Astrocyte of the hippocampus (primary cell): Measurements from ENCODE around the gene GAS6.

Experiments used
- DNase-seq: peaks from one replicate; pipeline ENCODE4 v3.0.0; 2011; ENCODE audit warnings: low read depth, low spot score

Gene GAS6

DNA sequence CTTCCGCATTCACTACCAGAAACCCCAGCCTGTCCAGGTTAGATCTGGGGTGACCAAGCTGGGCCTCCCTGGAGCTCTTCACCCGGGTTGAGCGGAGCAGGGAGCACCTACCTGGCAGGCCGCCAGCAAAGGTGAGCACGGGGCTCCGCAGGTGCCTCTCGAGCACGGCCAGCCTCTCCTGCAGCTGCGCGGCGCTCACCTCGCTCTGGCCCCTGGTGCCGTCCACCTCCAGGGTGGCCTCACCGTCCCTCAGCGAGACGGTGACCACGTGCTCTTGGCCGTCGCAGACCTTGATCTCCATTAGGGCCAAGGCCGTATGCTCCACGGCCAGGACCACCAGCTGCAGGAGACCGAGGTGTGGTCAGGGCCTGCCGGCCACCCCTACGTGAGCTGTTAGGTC, 42.0 kb downstream of the GAS6 start:
- no peak for DNase-seq

DNA sequence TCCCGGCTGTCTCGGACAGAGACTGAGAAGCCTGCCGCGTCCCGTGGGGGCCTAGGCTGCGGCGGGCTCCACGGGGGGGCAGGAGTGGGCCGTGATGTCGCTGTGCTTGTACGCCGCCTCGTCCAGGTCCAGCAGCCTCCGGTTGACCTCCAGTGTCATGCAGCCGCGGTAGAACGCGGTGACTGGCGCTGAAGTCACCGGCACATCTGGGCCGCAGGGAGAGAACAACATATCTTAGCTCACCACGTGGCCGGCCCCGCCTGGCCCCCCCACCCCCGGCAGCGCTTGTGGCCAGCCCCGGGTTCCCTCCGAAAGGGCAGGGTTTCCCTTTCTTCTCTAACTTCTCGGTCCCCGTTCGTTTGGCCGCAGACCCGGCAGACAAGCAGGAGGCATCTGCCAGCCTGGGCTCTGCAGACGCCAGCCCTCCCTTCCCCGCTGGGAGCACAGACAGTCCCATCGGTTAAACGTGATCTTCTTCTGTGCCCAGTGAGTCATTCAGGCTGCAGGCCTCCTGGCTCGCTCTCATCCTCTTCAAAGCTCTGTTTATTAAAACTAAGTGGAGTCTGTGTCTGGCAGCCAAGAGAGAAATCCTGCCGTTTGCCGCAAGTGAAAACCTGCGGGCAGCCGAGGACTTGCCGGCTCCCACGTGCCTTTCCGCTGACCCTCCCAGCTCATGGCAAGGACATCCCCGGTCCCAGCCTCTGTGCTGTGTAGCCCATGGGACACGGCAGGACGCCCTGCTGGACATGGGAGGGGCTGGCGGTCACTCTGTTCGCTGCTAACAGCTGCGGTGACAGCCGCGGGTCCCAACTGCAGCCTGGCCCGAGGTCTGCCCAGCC, 42.8 kb downstream of the GAS6 start:
- peak; percentile 92 for DNase-seq

DNA sequence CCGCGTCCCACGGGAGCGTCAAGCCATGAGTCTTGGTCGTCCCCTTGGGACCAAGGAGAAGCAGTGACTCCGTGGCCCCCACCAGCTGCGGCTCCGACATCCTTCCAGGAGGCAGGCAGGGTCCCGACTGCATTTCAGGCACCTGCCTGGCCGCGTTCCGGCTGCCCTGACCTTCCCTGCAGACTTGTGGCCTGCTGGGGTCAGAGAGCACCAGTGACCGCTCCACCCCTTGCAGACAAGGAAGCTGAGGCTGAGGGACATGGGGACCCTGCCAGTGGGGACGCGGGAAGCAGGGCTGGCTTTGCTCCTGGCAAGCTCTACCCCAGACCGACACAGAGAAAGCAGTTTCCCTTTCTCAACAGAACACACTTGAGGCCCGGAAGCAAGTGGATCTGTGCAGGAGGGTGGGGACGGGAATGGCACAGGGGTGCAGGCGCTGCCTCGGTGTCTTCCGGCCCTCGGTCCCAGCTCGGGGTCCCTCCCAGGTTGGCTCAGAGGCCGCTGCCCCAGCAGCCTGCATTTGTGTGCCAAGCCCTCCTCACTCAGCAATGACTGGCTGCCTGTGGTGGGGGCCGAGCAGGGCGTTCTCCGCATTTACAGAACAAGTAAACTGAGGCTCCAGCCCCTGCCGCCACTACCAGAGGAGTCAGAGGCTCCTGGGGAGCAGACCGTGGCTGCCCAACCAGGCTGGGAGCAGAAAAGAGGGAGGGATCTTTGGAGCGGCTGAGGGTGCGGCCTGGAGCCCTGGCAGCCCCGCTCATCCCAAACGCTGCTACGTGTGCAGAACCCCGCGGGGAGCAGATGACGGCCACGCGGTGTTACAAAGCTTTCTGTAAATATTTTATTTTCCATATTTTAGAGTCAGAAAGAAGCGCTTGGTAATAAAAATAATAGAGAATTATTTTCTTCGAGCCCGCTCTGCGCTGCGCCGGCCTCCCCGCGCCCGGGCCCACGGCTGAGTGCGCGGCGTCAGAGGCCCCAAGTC, 43.9 kb downstream of the GAS6 start:
- no peak for DNase-seq

DNA sequence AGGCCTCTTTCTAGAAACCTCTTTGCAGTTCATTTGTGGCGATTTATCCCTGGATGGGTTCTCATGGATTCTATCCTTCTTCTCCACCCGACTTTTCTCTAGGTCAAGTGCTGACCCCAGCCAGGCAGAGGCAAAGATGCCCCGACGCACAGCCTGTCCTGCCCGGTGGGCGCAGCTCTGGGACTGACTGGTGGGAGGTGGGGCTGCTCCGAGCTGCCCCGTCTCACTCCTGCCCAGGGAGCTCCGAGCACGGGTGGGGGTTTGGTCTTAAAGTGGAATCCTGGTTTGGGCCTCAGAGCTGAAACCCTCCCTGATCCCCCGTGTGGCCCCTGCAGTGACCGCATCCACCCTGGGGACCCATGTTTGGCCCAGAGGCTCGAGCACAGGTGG, 44.5 kb downstream of the GAS6 start:
- no peak for DNase-seq

DNA sequence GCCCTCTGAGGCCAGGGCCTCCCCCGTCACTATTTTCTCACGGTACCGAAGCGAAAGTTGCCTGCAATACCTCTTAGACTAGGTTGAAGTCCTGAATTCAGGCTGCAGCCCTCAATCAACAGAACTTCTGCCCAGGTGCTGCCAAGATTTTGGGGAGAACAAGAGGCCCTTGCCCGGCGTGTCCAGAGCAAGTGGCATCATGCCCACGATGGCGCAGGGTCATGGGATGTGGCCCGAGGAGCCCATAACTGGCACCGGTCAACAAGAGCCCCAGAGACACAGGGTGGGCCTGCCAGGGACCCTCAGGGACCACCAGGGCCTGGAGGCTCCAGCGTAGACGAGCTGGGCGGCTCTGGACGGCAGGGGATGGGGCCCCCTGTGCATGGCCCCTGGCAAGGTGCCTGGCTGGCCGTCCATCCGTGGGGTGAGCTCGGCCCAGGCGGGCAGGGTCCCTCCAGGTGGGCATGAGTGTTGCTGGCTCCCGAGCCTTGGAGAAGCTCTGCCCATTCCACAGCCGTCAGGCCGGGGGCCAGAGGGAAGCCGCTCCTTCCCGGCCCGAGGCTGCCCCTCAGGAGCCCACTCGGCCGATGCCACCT, 45.1 kb downstream of the GAS6 start:
- no peak for DNase-seq

DNA sequence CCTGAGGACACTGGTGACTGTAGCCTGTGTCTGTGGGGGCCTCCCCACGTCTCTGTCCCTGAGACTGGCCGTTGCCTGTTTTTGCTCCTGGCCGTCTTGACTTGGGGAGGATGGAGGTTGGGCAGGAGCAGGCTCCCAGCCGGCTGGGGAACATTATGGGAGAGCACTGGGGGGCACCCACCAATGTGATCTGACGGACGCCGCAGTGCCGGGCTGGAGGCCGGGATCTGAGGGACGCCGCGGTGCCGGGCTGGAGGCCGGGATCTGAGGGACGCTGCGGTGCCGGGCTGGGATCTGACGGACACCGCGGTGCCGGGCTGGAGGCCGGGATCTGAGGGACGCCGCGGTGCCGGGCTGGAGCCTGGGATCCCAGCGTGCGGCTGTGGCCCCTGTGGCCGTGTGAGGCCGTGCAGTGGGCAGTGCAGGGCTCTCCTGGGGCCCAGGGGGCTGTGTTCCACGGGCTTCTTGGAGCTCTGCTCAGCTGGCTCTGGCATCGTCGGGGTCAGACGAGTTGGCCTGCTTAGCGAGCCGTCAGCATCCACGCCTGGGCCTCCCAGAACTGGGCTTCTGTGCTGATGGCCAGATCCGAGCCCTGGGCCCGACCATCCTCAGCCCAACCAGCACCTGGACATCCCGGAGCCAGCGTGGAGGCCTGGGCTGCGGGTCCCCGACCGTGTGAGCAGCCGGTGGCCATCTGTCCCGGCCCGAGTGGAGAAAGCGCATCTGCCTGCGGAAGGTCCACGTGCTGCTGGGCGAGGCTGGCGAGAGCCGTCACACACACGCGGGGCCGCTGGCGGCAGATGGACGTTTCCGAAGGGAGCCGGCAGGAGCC, 45.8 kb downstream of the GAS6 start:
- DNase-seq, result no peak

DNA sequence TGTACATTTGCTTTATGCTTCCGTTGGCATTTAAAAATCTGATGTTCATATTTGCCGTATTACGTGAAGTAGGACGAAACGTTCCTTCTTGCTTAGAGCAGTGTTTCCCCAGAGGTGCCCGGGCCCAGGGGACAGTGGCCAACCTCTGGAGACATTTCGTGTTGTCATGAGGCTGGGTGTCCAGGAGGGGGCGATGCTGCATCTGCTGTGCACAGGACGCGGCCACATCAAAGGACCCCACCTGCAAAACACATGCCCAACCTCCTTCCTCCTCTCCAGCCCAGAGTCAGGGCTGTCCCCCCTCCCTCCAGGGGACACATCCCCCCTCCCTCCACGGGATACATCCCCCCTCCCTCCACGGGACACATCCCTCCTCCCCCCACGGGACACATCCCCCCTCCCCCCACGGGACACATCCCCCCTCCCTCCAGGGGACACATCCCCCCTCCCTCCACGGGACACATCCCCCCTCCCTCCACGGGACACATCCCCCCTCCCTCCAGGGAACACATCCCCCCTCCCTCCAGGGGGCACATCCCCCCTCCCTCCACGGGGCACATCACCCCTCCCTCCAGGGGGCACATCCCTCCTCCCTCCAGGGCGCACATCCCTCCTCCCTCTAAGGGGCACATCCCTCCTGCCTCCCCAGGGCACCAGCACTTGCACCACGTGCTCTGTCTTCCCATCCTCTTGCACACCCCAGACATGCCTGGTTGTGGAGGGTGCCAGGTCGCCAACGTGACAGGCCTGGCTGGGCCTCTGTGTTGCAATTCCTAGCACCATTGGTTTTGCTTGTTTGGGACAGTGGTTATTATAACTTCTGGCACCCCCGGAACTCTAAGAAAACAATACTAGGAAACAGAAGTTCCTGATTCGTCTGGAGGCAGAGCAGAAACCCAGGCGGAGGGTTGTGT, 46.7 kb downstream of the GAS6 start:
- peak; percentile 91 for DNase-seq

DNA sequence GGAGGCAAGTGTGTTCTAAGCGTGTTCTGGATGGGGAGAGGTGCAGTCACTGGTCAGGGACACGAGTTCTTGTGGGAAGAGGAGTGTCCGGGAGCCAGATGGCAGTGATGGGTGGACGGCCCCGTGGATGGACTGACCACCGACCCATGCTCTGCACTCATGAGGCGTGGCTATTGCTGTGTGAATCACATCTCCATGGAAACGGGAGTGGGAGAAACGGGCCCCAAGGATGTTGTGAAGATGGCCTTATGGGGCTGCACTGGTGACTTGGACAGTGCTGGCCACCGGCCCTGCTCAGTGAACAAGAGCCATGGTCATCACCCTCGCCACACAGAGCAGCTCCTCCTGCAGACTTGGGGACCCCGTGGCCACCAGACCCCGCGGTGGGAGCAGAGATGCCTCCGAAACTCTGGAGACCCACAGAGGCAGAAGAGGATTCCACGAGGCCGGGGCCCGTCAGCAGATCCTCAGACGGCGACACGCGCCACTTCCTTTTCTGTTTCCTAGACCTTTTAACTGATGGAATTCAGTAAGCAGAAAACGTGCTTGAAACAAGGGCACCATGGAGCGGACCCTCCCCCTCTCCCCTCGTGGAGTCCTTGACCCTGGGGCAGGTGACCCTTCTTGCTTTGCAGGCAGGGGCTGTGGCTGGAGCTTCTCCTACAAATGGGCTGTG, 47.5 kb downstream of the GAS6 start:
- DNase-seq, result no peak

DNA sequence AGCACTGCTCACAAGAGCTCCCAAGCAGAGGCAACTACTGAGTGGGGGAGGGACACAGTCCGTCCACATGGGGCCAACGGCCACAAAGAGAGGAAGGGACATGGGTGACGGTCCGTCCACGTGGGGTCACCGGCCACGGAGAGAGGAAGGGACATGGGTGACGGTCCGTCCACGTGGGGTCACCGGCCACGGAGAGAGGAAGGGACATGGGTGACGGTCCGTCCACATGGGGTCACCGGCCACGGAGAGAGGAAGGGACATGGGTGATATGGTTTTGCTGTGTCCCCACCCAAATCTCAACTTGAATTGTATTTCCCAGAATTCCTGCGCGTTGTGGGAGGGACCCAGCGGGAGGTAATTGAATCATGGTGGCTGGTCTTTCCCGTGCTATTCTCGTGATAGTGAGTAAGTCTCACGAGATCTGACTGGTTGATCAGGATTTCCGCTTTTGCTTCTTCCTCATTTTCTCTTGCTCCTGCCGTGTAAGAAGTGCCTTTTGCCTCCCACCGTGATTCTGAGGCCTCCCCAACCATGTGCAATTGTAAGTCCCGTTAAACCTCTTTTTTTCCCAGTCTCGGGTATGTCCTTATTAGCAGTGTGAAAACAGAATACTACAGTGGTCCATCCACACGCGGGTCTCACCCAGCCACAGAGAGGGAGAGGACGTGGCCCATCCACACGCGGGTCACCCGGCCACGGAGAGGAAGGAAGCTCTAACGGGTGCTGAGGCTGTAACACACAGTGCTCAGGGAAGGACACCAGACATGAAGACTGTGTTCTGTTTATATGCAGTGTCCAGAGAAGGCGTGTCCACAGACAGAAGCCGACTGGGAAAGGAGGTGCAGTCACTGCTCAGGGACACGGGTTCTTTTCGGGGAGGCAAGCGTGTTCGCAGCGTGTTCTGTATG, 48.5 kb downstream of the GAS6 start:
- DNase-seq, result no peak

DNA sequence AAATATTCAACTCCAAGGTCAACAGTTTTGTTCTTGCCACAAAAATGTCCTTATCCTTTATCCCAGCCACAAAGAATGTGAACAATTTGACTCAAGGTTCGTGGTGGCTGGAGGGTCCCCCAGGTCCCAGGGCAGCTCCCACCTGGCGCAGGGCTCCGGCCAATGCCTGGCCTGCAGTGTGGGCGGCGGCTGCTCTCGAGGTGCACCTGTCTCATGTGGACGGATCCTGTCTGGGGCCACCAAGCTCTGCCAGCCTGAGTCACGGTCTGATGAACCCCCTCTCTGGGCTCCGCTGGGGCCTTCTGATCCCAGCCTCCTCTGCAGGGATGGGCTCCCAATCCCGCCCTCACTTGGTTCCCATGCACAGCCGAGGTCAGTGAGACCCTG, 49.4 kb downstream of the GAS6 start:
- DNase-seq, result peak; percentile 87

DNA sequence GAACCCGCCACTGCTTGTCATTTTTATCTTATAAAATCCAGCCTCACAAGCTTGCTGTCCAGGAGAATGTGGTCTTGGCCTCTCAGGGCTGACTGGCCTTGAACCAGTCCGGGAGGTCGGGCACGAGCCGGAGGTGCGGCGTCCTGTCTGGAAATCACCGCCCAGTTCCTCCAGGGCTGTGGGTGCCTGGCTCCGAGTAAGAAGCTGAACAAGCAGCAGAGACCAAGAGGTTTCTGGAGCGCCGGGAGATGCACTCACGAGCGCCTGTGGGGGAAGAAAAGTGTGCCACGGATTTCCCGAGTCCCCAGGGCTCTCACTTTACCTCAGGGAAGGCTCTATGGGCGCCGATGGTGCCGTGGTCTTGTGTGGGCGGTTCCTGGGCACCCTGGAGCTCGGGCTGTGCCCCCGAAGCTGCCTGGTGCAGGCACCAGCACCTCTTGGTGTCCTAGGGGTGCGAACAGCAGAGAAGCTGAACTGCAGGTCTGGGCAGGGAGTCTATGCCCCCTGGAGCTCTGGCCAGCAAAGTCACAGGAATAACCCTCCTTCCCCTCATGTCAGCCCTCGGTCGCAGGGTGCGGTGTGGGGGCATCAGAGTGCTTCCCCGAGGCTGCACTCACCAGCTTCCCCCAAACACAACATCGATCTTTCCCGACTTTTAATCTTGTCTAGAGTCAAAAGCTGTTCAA, 50.0 kb downstream of the GAS6 start:
- peak; percentile 72 for DNase-seq

DNA sequence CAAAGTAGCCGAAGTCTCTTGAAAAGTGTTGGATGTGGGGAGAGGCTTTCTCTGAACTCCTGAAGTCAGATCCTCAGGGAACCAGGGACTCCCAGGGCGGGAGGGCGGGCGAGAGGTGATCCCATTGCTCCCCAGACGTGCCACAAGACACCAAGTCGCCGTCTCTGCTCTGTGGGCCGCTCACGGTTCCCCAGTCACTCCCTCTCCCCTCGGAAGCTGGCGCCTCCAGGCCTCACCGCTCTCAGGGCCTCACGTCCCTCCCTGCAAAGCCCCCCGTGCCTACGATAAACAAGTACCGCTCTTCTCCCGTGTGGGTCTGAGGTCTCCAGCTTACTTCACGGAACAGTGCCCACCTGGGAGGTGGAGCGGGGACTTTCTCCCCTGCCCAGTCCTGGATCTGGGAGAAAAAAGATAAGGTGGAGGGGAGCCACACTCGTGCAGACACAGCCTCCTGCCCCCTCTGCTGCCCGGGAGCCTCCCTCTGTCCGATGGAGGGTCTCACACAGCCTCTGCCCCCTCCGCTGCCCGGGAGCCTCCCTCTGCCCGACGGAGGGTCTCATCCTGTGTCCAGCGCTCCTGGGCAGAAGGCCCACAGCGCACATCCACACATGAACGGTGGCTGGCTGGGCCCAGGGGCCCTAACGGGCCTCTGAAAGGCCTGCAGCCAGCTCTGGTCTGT, 50.7 kb downstream of the GAS6 start:
- no peak for DNase-seq

DNA sequence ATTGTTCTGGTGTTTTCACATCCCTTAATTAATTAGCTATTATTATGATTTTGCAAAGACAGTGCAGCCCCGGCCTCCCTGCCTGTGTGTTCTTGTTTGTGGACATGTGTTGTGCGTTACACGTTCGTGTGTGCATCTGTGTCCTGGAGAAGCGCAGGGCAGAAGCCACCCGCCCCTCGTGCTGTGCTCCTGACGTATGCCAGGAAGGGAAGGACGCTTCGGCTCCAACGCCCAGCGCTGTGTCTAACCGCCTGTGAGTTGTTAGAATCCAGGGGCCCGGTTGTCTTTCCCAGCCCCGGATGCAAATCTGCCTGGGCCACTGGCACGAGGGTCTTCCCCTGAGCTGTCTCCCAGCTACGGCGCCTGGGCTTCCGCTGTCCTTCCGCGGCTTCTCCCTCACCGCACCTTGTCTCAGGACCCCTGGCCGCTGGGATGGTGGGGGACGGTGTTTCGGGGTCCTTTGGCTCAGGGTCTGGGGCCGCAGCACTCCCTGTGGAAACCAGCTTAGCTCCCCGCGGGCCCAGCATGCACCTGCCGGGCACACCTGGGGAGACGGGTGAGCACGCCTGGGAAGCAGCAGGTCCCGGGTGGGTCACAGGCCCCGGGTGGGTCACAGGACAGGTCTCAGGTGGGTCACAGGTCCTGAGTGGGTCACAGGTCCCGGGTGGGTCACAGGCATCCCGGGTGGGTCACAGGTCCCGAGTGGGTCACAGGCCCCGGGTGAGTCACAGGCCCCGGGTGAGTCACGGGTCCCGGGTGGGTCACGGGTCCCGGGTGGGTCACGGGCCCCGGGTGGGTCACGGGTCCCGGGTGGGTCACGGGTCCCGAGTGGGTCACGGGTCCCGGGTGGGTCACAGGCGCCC, 51.5 kb downstream of the GAS6 start:
- DNase-seq, result no peak

DNA sequence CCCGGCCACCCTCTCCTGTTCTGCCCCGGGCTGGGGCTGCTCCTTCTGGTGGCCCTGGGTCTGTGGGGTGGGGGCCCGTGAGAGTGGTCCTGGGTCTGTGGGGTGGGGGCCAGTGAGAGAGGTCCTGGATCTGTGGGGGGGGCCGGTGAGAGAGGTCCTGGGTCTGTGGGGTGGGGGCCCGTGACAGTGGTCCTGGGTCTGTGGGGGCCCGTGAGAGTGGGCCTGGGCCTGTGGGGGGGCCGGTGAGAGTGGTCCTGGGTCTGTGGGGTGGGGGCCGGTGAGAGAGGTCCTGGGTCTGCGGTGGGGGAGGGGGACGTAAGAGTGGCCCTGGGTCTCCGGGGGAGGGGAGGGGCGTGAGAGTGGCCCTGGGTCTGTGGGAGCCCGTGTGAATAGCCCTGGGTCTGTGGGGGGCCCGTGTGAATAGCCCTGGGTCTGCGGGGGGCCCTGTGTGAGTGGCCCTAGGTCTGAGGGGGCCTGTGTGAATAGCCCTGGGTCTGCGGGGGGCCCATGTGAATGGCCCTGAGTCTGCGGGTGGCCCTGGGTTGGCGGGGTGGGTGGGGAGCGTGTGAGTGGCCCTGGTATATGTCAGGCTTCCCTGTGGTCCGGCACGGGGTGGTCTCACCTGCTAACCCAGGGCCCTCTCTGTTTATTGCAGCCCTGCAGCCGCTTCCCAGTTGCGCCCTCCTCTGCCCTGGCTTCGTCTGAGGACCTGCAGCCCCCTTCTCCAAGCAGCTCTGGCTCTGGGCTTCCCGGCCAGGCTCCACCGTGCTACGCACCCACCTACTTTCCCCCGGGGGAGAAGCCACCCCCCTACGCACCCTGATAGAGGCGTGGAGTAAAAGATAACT, 52.6 kb downstream of the GAS6 start:
- DNase-seq, result no peak

DNA sequence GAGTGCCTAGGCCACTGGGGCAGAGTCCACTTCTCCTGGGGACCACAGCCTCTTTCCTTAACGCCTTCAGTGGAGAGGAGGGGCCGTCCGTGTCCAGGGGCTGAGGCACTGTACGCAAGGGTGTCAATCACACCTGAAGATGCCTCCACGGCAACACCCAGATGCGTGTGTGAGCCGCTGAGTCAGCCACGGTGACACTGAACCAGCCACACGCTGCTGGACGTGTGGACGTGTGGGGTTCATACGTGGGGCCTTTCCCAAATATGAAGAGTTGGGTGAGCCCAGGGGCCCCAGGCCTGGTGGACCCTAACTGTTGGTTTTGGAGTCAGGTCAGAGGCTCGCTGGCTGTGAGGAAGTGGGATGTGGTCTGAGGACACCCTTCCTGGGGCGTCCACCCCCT, 53.2 kb downstream of the GAS6 start:
- DNase-seq, result no peak

DNA sequence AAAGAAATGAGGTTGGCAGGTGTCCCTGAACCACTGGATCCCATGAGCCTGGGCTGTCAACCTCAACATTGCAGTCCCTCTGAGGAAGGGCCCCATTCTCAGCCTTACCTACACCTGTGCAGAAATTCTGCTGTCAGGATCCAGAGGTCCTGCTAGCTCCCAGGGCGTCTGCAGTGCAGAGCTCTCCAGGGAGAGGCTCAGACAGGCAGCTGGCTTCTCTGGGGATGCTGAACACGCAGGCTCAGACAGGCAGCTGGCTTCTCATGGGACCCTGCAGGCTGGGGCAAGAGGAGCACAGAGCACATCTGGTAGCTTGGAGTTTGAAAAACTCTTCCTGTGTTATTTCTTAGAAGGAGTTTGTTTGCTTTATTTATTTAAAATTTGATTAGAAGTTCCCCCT, 53.9 kb downstream of the GAS6 start:
- DNase-seq, result no peak
